ENCODE results near the gene AGO3. TPM values are rescaled to one million over a fixed set of nuclear protein-coding genes. Genes with fewer than 3 reads are reported as not detected.

AGO3 gene
- total and polyA plus RNA-seq, 2 of the 13 experiments (the other 11 are each of a cell fraction or from before 2014, with no cell fraction given), result 21.2 to 27.1 TPM

DNA sequence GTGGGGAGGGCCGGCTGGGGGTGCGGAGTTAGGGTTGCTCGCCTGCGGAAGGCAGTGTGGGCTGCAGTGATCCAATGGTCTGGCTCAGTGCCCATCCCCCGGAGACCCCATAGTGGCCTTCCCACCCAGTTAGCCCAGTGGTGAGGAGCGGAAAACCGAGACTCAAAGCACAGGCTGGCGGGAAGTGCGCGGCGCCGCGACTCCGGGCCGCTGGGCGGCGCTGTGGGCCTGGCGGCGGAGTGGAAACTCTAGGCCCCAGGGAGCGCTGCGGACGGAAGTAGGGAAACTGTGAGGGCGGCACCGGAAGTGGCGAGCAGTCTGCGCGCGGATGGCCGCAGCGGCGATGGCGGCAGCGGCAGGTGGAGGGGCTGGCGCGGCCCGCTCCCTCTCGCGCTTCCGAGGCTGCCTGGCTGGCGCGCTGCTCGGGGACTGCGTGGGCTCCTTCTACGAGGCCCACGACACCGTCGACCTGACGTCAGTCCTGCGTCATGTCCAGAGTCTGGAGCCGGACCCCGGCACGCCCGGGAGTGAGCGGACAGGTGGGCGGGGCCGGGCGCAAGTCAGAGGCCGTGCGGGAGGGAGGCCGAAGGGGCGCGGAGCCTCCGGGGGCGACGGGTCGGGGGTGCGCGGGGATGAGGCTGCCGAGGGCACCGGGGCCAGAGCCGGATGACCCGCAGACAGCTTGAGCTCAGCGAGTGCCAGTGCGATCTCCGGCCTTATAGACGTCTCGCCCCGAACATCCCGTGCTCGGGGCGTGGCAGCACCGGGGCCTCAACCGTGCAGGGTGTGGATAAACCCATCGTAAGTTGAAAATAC lies 157.9 kb downstream of the AGO3 start, which contains the start of gene ADPRS (continued):
- TF ChIP-seq, protein P1, sequence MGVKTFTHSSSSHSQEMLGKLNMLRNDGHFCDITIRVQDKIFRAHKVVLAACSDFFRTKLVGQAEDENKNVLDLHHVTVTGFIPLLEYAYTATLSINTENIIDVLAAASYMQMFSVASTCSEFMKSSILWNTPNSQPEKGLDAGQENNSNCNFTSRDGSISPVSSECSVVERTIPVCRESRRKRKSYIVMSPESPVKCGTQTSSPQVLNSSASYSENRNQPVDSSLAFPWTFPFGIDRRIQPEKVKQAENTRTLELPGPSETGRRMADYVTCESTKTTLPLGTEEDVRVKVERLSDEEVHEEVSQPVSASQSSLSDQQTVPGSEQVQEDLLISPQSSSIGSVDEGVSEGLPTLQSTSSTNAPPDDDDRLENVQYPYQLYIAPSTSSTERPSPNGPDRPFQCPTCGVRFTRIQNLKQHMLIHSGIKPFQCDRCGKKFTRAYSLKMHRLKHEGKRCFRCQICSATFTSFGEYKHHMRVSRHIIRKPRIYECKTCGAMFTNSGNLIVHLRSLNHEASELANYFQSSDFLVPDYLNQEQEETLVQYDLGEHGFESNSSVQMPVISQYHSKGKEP (CRISPR knock-in tag; IDR thresholded peaks at IDR 0.05), result 0 out of 2 replicates have a peak, but pooled peaks have one; percentile 71
- TF ChIP-seq, protein P2, sequence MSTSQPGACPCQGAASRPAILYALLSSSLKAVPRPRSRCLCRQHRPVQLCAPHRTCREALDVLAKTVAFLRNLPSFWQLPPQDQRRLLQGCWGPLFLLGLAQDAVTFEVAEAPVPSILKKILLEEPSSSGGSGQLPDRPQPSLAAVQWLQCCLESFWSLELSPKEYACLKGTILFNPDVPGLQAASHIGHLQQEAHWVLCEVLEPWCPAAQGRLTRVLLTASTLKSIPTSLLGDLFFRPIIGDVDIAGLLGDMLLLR (CRISPR knock-in tag; IDR thresholded peaks at IDR 0.05), result peak; percentile 66; the same call in 1 of the 2 replicates
- TF ChIP-seq ARHGAP35 (CRISPR knock-in tag; IDR thresholded peaks at IDR 0.05; ENCODE audit: borderline replicate concordance) (peak; percentile 36; the same call in 1 of the 2 replicates), ZNF34 (CRISPR knock-in tag; IDR thresholded peaks at IDR 0.05; ENCODE audit: borderline replicate concordance) (no peak), BRCA1 (CRISPR knock-in tag; IDR thresholded peaks at IDR 0.05) (no peak; the same call in 1 of the 2 replicates), FOSL2 (CRISPR knock-in tag; IDR thresholded peaks at IDR 0.05) (0 out of 2 replicates have a peak, but pooled peaks have one; percentile 37), MBNL3 (CRISPR knock-in tag; conservative IDR thresholded peaks at IDR 0.05) (no peak), ZNF749 (CRISPR knock-in tag; IDR thresholded peaks at IDR 0.05; ENCODE audit: borderline replicate concordance) (peak; percentile 89), ZNF788 (CRISPR knock-in tag; IDR thresholded peaks at IDR 0.05; ENCODE audit: borderline replicate concordance) (peak; percentile 97), ZNF274 (CRISPR knock-in tag; IDR thresholded peaks at IDR 0.05) (peak; percentile 86; the same call in 1 of the 2 replicates), ETV5 (CRISPR knock-in tag; IDR thresholded peaks at IDR 0.05; ENCODE audit: borderline replicate concordance) (peak; percentile 96), PHF8 (CRISPR knock-in tag; IDR thresholded peaks at IDR 0.05) (peak; percentile 95), MBD4 (IDR thresholded peaks at IDR 0.05; ENCODE audit: borderline replicate concordance, low read length) (no peak), ZNF530 (CRISPR knock-in tag; IDR thresholded peaks at IDR 0.05; ENCODE audit: low read depth) (no peak), ZFP36L1 (CRISPR knock-in tag; IDR thresholded peaks at IDR 0.05) (0 out of 2 replicates have a peak, but pooled peaks have one; percentile 22), ZNF552 (CRISPR knock-in tag; IDR thresholded peaks at IDR 0.05; ENCODE audit: borderline replicate concordance) (peak; percentile 82; the same call in 1 of the 2 replicates), TMF1 (CRISPR knock-in tag; IDR thresholded peaks at IDR 0.05; ENCODE audit: low read depth) (peak; percentile 87; the same call in 1 of the 2 replicates), HCFC1 (IDR thresholded peaks at IDR 0.05; ENCODE audit: low read depth, low read length) (peak; percentile 74), ZNF83 (CRISPR knock-in tag; IDR thresholded peaks at IDR 0.05; ENCODE audit: borderline replicate concordance) (peak; percentile 81; the same call in 1 of the 2 replicates), BCL6 (CRISPR knock-in tag; IDR thresholded peaks at IDR 0.05) (peak; percentile 47; the same call in 1 of the 2 replicates)
- TF ChIP-seq, protein P3, sequence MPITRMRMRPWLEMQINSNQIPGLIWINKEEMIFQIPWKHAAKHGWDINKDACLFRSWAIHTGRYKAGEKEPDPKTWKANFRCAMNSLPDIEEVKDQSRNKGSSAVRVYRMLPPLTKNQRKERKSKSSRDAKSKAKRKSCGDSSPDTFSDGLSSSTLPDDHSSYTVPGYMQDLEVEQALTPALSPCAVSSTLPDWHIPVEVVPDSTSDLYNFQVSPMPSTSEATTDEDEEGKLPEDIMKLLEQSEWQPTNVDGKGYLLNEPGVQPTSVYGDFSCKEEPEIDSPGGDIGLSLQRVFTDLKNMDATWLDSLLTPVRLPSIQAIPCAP (CRISPR knock-in tag; IDR thresholded peaks at IDR 0.05; ENCODE audit: low read depth), result no peak
- TF ChIP-seq, protein P4, sequence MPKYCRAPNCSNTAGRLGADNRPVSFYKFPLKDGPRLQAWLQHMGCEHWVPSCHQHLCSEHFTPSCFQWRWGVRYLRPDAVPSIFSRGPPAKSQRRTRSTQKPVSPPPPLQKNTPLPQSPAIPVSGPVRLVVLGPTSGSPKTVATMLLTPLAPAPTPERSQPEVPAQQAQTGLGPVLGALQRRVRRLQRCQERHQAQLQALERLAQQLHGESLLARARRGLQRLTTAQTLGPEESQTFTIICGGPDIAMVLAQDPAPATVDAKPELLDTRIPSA (CRISPR knock-in tag; IDR thresholded peaks at IDR 0.05; ENCODE audit: borderline replicate concordance), result no peak
- TF ChIP-seq, protein P5, sequence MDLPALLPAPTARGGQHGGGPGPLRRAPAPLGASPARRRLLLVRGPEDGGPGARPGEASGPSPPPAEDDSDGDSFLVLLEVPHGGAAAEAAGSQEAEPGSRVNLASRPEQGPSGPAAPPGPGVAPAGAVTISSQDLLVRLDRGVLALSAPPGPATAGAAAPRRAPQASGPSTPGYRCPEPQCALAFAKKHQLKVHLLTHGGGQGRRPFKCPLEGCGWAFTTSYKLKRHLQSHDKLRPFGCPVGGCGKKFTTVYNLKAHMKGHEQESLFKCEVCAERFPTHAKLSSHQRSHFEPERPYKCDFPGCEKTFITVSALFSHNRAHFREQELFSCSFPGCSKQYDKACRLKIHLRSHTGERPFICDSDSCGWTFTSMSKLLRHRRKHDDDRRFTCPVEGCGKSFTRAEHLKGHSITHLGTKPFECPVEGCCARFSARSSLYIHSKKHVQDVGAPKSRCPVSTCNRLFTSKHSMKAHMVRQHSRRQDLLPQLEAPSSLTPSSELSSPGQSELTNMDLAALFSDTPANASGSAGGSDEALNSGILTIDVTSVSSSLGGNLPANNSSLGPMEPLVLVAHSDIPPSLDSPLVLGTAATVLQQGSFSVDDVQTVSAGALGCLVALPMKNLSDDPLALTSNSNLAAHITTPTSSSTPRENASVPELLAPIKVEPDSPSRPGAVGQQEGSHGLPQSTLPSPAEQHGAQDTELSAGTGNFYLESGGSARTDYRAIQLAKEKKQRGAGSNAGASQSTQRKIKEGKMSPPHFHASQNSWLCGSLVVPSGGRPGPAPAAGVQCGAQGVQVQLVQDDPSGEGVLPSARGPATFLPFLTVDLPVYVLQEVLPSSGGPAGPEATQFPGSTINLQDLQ (CRISPR knock-in tag; IDR thresholded peaks at IDR 0.05), result no peak
